Aorta (tissue), 5 donors: ENCODE data around the gene TSHR. TPM values are rescaled to one million over a fixed set of nuclear protein-coding genes. Genes with fewer than 3 reads are reported as not detected.

ENCODE experiments used
- ATAC-seq: fragments of 200-7000 bp; cut with Tn5 transposase; one replicate; pipeline ENCODE4 v1.9.1; 2022; ENCODE audit warnings: moderate library complexity; ENCODE audit not compliant: low FRiP score
- DNase-seq, 2 donors: peaks; one replicate each; pipeline ENCODE4 v3.0.0-alpha.2; 2020
- H3K27ac ChIP-seq, 2 donors: one replicate each; pipeline ENCODE4 v1.5.1; 2013; ENCODE audit warnings: low read length in 2 of 2, mild to moderate bottlenecking in 2 of 2, moderate library complexity in 2 of 2, control low read depth in 1 of 2, inconsistent platforms in 1 of 2, low read depth in 1 of 2
- H3K27me3 ChIP-seq, 2 donors: one replicate each; pipeline ENCODE4 v1.6.1; 2013; ENCODE audit warnings: control low read depth in 1 of 2, low read length in 1 of 2, mild to moderate bottlenecking in 1 of 2, moderate library complexity in 1 of 2; ENCODE audit not compliant: insufficient read depth in 2 of 2, control insufficient read depth in 1 of 2
- H3K36me3 ChIP-seq, 2 donors: one replicate each; pipeline ENCODE4 v1.6.1; 2013; ENCODE audit warnings: control low read depth in 1 of 2, low read length in 1 of 2, mild to moderate bottlenecking in 1 of 2; ENCODE audit not compliant: insufficient read depth in 2 of 2, control insufficient read depth in 1 of 2
- H3K4me1 ChIP-seq, 2 donors: one replicate each; pipeline ENCODE4 v1.6.1; 2013; ENCODE audit warnings: low read length in 2 of 2, control low read depth in 1 of 2, mild to moderate bottlenecking in 1 of 2, moderate library complexity in 1 of 2; ENCODE audit not compliant: insufficient read depth in 2 of 2, control insufficient read depth in 1 of 2
- H3K4me3 ChIP-seq, 2 donors: one replicate each; pipeline ENCODE4 v1.5.1; 2013; ENCODE audit warnings: low read length in 2 of 2, control low read depth in 1 of 2, mild to moderate bottlenecking in 1 of 2
- H3K9me3 ChIP-seq: one replicate; pipeline ENCODE4 v1.6.1; 2013; ENCODE audit warnings: mild to moderate bottlenecking, low read length; ENCODE audit not compliant: control insufficient read depth
- WGBS, 2 donors: extraction: QIAGEN DNeasy Blood & Tissue Kit; methylation state at CpG; one replicate each; pipeline ENCODE4 v1.1.7; 2013; 5-methylcytosine and 5-hydroxymethylcytosine counted together
- intact Hi-C, 2 donors: fragments of 100-400 bp; cut with DNase I; formaldehyde crosslinking; loops; one replicate each; pipeline versions ENCODE4 v1.14.2 to v1.15.0; 2022
- polyA plus RNA-seq, 2 donors: library from polyadenylated mRNA; stranded (reverse); fragments of 200-250 nt; gene quantifications; one replicate each; pipeline ENCODE4 v1.2.3, GENCODE V29; 2013
- total RNA-seq, 2 donors: library from RNA; stranded (reverse); fragmentation: NEBNext Ultra II Directional; extraction: Animal tissue kit (Norgen Biotek cat#: 25700); gene quantifications; one replicate each; pipeline ENCODE4 v1.2.1, GENCODE V29; 2021
- donor health status: healthy with polysubstance abuse.
- donor health status: Bipolar disorder and iron deficiency.
- donor health status: DM: no; HTN: no; CAD: no.
- donor health status: DM: no; HTN: no; CAD: no.
- donor health status: DM: yes; HTN: yes; CAD: no.

TSHR gene
- total and polyA plus RNA-seq, 4 donors: 0.13 to 0.30 (median 0.29) TPM; not detected in 1

DNA sequence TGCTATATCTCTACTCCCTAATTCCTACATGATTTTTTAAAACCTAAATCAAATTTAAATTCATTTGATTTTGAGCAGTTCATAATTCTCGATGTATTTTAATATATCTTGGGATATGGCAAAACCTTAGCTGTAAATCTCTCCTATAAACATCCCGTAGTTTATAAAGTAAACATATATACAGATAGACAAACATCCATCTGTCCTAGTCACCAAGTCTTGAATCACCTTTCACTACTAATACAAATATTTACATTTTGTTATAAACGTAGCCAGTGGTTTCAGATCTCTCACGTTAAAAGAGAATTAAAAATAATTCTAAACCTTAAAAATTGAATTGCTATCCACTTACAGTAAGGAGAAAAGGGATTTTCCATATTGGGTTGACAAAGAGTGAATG, 107.0 kb downstream of the TSHR start:
- Histone ChIP-seq H3K9me3 (no peaks in the 10 kb centered on the region), H3K4me3 (no peak overlapping the region), H3K27me3 (no peaks in the 10 kb centered on the region), H3K36me3 (no peaks in the 10 kb centered on the region), H3K4me1 (no peaks in the 10 kb centered on the region), H3K27ac (no peak overlapping the region)
- intact Hi-C loops: no loop called here
- 33 to 36% methylated on average over 4 of the region's 4 CpGs for WGBS, 2 donors
- DNase-seq (no peak), ATAC-seq (no peak)

DNA sequence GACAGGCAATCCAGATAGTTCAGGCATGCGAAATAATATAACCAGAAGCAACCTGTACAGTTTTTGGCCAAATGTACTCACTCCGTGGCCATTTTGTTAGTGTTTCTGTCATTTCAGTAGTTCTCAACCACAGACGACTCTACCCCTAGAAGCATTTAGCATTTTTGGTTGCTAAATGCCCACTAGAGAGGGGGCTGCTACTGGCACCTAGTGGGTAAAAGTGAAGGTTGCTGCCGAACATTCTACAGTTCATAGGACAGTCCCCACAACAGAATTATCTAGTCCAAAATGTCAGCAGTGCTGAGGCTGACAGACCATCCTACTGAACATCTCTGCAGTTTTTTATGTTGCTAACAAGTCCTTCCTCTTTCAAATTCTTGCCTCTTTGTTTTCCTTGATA, 107.4 kb downstream of the TSHR start:
- Histone ChIP-seq H3K4me1 (no peaks in the 10 kb centered on the region), H3K27ac (no peak overlapping the region), H3K27me3 (no peaks in the 10 kb centered on the region), H3K4me3 (no peak overlapping the region), H3K36me3 (no peaks in the 10 kb centered on the region), H3K9me3 (no peaks in the 10 kb centered on the region)
- WGBS, 2 donors: 10 to 11% methylated on average over 4 of the region's 4 CpGs
- ATAC-seq: peak; percentile 38
- intact Hi-C loops: no loop called here
- no peak for DNase-seq

DNA sequence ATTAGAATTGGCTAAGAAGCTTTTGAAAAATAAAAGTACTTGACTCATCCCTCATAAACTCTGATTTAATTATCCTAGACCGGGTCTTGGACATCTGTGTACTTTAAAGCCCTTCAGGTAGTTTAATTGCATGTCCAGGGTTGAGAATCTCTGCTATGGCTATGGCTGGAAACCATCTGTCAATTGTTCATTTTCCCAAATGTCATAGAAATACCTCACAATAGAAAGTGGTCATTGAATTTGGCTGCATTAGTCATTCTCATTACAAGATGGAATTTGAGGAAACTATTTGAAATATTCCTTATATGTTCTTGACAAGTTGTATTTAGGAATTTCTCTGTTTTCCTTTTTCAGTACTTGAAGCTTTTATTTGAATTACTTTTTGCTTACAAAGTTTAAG, 111.3 kb downstream of the TSHR start:
- Histone ChIP-seq H3K4me1 (no peaks in the 10 kb centered on the region), H3K27me3 (no peaks in the 10 kb centered on the region), H3K27ac (no peak overlapping the region), H3K4me3 (no peak overlapping the region), H3K36me3 (no peaks in the 10 kb centered on the region), H3K9me3 (peaks cover 2% of the 10 kb centered on the region)
- no peak for DNase-seq
- intact Hi-C loops: no loop called here
- WGBS, 2 donors: 27 to 44% methylated on average over 1 of the region's 1 CpG
- no peak for ATAC-seq

DNA sequence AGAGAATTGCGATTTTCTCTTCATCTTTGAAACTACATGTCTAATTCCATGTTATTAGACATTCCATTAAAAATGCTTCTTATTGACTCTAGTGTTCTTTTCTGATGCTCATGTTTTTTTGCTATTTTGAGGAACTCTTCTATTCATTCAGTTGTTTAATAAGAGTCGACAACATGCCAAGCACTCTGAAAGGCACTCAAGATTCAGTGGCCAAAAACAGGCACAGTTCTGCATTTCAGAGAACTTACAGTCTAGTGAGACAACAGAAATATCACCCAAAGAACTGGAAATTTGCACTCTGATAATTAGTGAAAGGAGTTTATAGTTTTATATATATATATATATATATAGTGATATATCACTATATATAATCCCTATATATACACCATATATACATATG, 111.7 kb downstream of the TSHR start:
- intact Hi-C loops: no loop called here
- Histone ChIP-seq H3K4me3 (no peak overlapping the region), H3K4me1 (no peaks in the 10 kb centered on the region), H3K27me3 (no peaks in the 10 kb centered on the region), H3K9me3 (peaks cover 2% of the 10 kb centered on the region), H3K27ac (no peak overlapping the region), H3K36me3 (no peaks in the 10 kb centered on the region)
- no peak for ATAC-seq
- DNase-seq: no peak
- 24 to 54% methylated on average over 2 of the region's 2 CpGs for WGBS, 2 donors

DNA sequence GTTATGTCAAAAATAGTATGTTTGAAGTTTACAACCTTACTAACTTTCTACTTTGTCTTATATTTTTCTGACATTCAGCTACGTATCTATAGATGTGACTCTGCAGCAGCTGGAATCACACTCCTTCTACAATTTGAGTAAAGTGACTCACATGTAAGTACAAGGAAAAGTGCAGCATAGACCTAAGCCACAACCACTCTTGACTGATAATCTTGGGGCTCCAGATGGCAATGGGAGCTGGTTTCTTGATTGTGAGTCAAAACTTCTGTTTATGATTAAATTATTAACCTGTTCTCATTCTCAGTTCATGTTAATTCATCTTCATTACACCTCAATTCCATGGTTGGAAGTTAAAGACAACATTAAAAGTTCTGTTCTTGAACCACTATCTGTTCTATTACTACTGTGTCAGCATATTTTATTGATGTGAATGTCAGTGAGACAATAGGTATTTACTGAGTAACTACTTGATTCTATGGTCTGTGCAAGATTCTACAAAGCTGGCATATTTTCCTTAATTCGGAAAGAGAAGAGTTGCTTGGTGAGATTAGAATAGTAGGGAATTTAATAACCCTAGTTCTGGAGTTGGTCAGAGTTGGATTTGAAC, 112.9 kb downstream of the TSHR start:
- no peak overlapping the region for H3K27ac ChIP-seq
- intact Hi-C loops: no loop called here
- no peak overlapping the region for H3K4me3 ChIP-seq
- no peaks in the 10 kb centered on the region for H3K4me1 ChIP-seq
- DNase-seq (no peak), ATAC-seq (no peak)
- WGBS, 2 donors: 82 to 85% methylated on average over 2 of the region's 2 CpGs
- no peaks in the 10 kb centered on the region for H3K36me3 ChIP-seq
- H3K27me3 ChIP-seq: no peaks in the 10 kb centered on the region
- H3K9me3 ChIP-seq: peaks cover 2% of the 10 kb centered on the region

DNA sequence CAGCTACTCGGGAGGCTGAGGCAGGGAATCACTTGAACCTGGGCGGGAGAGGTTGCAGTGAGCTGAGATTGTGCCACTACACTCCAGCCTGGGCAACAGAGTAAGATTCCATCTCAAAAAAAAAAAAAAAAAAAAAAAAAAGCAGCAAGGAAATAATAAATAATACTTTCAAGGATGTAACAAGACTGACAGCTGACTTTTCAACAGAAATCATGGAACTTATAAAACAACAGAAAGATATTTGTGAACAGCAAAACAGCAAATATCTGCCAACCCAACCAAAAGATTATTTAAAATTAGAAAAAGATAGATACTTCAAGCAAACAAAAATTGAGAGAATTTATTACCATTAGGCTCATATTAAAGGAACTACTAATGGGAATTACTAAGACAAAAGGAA, 115.1 kb downstream of the TSHR start:
- ATAC-seq: no peak
- Histone ChIP-seq H3K27me3 (no peaks in the 10 kb centered on the region), H3K27ac (no peak overlapping the region), H3K9me3 (peaks cover 2% of the 10 kb centered on the region), H3K4me1 (no peaks in the 10 kb centered on the region), H3K4me3 (no peak overlapping the region), H3K36me3 (no peaks in the 10 kb centered on the region)
- intact Hi-C loops: no loop called here
- WGBS, 2 donors: 77 to 84% methylated on average over 2 of the region's 2 CpGs
- no peak for DNase-seq

DNA sequence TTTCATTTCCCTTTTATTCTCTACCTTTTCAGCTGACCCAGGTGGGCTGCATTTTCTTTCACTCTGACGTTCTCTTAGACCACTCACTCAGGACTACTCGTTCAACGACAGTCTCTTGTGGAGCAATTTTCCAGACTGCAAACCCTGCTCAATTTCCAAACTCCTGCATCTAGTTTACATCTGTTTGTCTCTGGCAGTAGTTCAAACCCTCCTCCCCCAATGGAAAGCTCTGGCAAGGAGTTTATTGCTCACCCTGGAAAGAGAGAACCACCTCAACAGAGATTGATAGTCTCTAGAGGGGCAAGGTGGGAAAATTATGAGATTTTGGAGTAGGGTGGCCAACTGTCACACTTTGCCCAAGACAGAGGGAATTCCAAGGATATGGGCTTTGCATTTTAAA, 130.2 kb downstream of the TSHR start:
- ATAC-seq: no peak

DNA sequence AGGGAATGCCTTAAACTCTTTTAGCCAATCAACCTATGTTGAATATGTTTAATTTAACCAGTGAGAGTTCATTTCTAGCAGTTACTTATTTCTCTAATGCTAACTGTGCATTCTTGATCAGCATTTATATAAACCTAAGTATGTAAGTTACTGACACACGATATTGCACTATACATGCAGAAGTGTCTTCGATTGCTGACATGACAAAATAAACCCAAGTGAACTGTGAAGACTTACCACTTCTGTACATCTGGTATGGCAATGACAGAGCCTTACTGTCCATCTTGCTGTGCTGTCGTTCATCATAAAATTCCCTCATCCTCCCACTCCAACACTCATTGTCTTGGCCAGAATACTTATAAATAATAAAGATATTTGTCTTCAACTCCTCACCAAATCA, 131.8 kb downstream of the TSHR start:
- DNase-seq (no peak), ATAC-seq (no peak)
- Histone ChIP-seq H3K9me3 (no peaks in the 10 kb centered on the region), H3K4me3 (no peak overlapping the region), H3K27ac (no peak overlapping the region), H3K27me3 (no peaks in the 10 kb centered on the region), H3K4me1 (no peaks in the 10 kb centered on the region), H3K36me3 (no peaks in the 10 kb centered on the region)
- WGBS, 2 donors: 80 to 85% methylated on average over 3 of the region's 3 CpGs
- intact Hi-C loops: no loop called here

More for the DNA sequence above, 130.2 kb downstream of the TSHR start:
- Histone ChIP-seq H3K36me3 (no peaks in the 10 kb centered on the region), H3K27me3 (no peaks in the 10 kb centered on the region), H3K9me3 (no peaks in the 10 kb centered on the region), H3K27ac (no peak overlapping the region), H3K4me1 (no peaks in the 10 kb centered on the region), H3K4me3 (no peak overlapping the region)
- WGBS, 2 donors: 70% methylated on average over 3 of the region's 3 CpGs
- intact Hi-C loops: no loop called here
- no peak for DNase-seq

DNA sequence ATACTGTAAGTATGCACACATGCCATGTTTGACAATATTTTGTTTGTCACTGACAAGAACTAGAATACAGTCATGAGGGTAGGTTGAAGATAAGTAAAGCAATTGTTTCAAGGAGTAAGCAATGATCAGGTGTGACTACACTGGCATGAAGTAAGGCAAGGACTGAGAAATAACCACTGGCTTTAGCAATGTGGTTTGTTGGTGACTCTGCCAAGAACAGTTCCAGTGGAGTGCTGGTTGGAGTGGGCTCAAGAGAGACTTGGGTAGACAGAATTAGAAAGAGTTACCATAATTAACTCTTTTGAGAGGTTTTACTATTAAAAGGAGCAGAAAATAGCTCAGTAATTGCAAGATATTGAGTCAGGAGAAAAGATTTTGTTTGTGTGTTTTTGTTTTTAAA, 135.7 kb downstream of the TSHR start:
- no peak for ATAC-seq
- intact Hi-C loops: no loop called here

More for the DNA sequence above, 135.7 kb downstream of the TSHR start:
- no peaks in the 10 kb centered on the region for H3K4me1 ChIP-seq
- no peaks in the 10 kb centered on the region for H3K9me3 ChIP-seq
- no peaks in the 10 kb centered on the region for H3K27me3 ChIP-seq
- H3K4me3 ChIP-seq: no peak overlapping the region
- no peak for DNase-seq
- H3K36me3 ChIP-seq: no peaks in the 10 kb centered on the region
- no peak overlapping the region for H3K27ac ChIP-seq
